ENCODE measurements around the gene ARL4D. TPM values are rescaled to one million over a fixed set of nuclear protein-coding genes. Genes with fewer than 3 reads are reported as not detected.

The ARL4D gene
- total and polyA plus RNA-seq, 2 of the 8 experiments (the other 6 are each of a cell fraction or from before 2014, with no cell fraction given), result 8.4 to 9.2 TPM

DNA sequence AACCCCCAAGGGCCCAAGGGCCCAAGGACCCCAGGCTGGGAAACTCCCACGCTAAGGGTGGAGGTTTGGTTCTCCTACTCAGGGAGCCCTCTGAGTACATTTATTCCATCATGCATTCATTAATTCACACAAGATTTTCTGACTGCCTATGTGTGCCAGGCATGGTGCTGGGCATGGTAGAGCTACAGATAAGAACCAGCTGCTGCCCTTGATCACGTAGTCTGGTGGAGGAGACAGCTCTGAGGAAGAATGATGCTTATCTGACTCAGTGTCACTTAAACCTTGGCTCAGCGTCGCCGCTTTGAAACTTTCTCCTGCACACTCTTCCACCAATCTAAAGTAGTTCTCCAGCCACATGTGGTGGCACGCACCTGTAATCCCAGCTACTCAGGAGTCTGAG lies 3.6 kb upstream of the ARL4D start (continued):
- TF ChIP-seq, protein P1, sequence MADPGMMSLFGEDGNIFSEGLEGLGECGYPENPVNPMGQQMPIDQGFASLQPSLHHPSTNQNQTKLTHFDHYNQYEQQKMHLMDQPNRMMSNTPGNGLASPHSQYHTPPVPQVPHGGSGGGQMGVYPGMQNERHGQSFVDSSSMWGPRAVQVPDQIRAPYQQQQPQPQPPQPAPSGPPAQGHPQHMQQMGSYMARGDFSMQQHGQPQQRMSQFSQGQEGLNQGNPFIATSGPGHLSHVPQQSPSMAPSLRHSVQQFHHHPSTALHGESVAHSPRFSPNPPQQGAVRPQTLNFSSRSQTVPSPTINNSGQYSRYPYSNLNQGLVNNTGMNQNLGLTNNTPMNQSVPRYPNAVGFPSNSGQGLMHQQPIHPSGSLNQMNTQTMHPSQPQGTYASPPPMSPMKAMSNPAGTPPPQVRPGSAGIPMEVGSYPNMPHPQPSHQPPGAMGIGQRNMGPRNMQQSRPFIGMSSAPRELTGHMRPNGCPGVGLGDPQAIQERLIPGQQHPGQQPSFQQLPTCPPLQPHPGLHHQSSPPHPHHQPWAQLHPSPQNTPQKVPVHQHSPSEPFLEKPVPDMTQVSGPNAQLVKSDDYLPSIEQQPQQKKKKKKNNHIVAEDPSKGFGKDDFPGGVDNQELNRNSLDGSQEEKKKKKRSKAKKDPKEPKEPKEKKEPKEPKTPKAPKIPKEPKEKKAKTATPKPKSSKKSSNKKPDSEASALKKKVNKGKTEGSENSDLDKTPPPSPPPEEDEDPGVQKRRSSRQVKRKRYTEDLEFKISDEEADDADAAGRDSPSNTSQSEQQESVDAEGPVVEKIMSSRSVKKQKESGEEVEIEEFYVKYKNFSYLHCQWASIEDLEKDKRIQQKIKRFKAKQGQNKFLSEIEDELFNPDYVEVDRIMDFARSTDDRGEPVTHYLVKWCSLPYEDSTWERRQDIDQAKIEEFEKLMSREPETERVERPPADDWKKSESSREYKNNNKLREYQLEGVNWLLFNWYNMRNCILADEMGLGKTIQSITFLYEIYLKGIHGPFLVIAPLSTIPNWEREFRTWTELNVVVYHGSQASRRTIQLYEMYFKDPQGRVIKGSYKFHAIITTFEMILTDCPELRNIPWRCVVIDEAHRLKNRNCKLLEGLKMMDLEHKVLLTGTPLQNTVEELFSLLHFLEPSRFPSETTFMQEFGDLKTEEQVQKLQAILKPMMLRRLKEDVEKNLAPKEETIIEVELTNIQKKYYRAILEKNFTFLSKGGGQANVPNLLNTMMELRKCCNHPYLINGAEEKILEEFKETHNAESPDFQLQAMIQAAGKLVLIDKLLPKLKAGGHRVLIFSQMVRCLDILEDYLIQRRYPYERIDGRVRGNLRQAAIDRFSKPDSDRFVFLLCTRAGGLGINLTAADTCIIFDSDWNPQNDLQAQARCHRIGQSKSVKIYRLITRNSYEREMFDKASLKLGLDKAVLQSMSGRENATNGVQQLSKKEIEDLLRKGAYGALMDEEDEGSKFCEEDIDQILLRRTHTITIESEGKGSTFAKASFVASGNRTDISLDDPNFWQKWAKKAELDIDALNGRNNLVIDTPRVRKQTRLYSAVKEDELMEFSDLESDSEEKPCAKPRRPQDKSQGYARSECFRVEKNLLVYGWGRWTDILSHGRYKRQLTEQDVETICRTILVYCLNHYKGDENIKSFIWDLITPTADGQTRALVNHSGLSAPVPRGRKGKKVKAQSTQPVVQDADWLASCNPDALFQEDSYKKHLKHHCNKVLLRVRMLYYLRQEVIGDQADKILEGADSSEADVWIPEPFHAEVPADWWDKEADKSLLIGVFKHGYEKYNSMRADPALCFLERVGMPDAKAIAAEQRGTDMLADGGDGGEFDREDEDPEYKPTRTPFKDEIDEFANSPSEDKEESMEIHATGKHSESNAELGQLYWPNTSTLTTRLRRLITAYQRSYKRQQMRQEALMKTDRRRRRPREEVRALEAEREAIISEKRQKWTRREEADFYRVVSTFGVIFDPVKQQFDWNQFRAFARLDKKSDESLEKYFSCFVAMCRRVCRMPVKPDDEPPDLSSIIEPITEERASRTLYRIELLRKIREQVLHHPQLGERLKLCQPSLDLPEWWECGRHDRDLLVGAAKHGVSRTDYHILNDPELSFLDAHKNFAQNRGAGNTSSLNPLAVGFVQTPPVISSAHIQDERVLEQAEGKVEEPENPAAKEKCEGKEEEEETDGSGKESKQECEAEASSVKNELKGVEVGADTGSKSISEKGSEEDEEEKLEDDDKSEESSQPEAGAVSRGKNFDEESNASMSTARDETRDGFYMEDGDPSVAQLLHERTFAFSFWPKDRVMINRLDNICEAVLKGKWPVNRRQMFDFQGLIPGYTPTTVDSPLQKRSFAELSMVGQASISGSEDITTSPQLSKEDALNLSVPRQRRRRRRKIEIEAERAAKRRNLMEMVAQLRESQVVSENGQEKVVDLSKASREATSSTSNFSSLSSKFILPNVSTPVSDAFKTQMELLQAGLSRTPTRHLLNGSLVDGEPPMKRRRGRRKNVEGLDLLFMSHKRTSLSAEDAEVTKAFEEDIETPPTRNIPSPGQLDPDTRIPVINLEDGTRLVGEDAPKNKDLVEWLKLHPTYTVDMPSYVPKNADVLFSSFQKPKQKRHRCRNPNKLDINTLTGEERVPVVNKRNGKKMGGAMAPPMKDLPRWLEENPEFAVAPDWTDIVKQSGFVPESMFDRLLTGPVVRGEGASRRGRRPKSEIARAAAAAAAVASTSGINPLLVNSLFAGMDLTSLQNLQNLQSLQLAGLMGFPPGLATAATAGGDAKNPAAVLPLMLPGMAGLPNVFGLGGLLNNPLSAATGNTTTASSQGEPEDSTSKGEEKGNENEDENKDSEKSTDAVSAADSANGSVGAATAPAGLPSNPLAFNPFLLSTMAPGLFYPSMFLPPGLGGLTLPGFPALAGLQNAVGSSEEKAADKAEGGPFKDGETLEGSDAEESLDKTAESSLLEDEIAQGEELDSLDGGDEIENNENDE (IDR thresholded peaks at IDR 0.05; ENCODE audit: insufficient replicate concordance, low read length), result no peak
- no peak for TF ChIP-seq NRF1 (IDR thresholded peaks at IDR 0.05; ENCODE audit: low read depth, low read length)
- no peak for TF ChIP-seq SIN3A (conservative IDR thresholded peaks at IDR 0.05 in 1 of 2, IDR thresholded peaks at IDR 0.05 in 1 of 2; ENCODE audit: low read depth in 1 of 2, low read length in 2 of 2)
- TF ChIP-seq TAF7 (optimal IDR thresholded peaks at IDR 0.05; ENCODE audit: borderline replicate concordance, low read depth, low read length), result no peak
- TF ChIP-seq MAX (IDR thresholded peaks at IDR 0.05), result no peak
- TF ChIP-seq BRCA1 (IDR thresholded peaks at IDR 0.05; ENCODE audit: low read depth, low read length), result no peak
